GM21367 (cell line): ENCODE data around the gene NTM.

Experiments used
- ATAC-seq: cut with Tn5 transposase; IDR thresholded peaks from one replicate; pipeline ENCODE4 v1.9.1; 2021; ENCODE audit not compliant: unreplicated experiment

NTM gene

DNA sequence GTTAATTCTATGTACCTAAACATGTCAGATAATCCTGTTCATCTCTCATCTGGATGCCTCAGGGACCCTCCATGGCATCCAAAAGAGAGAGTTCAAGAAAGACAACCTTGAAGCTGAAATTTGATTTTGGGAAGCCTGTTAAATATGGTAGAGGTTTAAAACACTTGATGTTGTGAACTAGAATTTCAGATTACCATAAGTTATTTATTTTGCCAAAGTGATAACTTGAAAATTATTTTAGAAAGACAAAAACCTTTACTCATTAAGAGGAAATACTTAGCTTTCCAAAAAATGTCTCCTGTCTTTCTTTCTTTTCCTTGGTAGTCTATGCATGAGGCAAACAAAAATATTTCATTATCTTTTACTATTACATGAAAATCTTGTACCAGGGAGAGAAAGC is 714.0 kb downstream of the NTM start:
- no peak for ATAC-seq

DNA sequence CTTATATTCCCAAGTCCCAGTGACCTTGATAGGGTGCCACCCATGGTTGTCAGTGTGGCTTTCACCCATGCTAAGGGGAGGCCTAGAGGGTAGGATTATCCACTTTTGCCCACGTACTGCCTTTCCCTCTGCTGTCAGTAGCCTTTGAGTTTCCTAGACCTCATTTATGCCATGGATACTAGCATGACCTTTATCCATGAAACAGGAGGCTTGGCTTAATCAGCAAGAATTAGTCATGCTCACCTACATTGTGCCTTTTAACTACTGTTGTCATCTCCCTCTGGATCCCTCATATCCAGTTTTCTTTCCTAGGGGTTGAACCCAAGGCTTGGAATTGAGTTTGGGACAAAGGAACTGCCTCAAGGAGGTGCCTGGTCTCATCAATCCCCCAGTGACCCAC is 716.7 kb downstream of the NTM start:
- ATAC-seq, result no peak

DNA sequence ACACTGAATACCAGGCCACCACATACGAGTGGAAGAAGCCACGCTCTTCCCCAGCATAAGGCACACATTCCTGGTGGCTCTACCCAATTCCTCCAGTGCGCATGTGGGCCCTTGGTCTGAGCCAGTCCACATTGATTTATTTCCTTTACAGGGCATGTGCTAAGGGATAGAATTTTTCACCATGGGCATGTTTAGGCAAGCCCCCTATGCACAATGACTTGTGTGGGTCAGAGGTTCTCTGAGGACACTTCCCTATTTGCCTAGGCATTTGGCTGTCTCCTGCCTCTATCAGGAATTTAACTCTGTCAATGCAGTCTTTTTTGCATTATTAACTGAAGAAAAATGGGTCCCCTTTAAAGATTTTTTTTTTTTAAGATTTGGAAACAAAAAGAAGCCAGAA is 718.1 kb downstream of the NTM start:
- ATAC-seq, result no peak

DNA sequence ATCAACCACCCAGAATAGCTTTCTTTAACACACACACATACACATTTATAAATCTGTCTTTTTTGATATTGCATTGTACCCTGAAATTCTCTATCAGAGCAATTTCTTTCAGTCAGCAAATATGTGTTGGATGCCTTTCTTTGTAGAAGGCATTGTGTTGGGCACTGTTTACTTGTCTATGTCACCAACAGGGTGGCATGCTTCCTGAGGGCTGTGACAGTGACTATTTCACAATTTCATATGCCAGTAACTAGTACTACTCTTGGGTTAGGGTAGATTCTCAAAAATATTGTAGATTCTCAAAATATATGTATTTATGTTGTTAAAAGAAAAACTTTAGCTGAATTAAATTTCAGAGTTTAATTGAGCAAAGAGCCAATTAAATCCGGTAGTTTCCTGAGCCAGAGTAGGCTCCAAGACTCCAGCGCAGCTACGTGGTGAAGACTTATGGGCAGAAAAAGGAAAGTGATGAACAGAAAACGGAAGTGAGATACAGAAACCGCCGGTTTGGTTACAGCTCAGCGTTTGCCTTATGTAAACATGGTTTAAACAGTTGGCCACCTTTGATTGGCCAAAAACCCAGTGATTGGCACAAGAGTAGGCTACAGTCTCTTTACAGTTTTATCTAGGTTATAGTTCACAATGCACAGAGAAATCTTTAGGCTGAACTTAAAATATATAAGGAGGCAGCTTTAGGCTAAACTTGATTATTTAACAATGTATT is 723.3 kb downstream of the NTM start:
- ATAC-seq, result no peak

DNA sequence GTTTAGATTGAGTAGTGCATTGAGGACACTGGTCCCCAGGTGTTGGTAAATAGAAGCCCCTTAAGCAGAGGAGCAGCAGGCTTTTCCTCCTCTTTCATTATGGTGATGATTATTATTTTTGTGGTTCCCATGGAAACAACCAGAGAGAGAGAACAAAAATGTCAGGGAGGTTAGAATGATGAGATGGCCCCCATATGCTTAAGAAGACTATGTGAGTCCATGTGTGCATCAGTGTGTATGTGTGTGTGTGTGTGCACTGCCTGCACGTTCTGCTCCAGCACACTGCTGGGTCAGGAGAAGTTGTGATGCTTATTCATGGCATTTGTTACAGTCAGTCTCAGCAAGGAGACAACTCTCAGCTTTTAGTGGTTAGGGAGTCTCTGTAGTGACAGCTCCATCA is 724.2 kb downstream of the NTM start:
- ATAC-seq, result no peak

DNA sequence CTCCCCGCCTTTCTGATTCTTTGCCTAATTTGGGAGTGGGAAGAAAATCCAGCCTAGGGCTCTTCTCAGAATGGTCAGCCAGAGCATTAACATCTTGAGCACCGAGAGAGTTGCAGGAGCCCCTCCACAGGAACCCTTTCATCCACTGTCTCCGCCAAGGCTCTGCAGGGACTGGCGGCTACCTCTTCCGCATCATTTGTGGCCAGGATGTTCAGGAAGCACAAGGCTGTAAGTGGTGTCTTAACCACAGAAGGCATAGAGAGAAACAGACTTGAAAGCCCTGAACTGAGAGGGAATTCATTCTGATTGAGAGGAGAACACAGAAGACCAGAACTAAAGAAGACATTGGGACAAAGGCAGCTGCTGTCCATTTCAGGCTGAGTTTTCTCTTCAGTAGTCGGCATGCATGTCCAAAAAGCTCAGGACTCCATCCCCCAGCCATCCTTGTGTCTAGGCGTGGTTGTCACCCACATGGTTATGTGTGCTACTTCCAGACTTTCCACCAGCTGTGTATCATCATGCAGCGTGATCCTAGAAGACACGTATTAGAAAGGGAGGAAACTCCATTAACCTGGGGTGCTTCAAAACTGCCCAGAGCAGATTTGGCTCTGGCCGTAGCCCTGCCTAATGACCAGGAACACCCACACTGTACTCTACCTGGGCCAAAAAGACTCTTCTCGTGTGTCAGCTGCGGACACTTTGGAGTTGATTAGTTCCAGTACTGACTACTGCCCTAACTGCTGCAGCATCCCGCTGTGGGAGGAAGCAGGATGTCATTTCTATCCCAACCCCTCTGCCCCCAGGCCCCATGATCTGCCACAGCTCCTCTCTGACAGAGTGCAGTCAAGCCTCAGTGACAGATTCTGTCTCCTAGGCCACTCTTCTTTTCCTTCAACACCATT is 725.1 kb downstream of the NTM start:
- ATAC-seq, result no peak

DNA sequence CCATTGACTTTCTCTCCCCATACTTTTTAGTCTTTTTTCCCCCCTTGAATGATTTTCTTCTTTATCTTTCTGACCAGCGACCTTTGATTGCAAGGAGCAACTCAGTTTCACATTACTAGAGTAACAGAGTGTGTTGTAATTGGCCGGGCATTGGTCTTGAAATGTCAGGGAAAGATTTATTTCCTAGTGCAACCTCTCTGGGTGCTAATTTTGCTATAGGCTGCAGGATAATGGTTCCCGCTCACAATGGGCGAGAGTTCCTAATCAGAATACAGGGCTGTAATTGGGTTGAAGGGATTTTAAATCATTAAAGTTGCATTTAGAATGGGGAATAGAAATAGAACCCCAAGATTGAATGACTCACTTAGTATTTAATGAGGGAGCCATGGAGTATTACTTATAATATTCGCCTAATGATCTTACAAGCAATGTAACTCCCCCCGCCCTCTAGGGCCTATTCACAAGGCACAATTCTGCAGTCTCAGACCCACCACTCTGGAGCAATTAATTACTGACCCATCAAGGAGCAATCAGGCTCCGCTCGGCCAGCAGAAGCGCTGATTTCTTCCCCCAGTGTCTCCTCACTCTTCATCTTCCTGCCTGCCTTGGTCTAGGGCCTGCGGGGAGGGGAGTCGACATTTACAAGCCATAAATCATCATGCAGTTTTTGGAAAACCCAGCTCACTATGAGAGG is 725.9 kb downstream of the NTM start:
- no peak for ATAC-seq

DNA sequence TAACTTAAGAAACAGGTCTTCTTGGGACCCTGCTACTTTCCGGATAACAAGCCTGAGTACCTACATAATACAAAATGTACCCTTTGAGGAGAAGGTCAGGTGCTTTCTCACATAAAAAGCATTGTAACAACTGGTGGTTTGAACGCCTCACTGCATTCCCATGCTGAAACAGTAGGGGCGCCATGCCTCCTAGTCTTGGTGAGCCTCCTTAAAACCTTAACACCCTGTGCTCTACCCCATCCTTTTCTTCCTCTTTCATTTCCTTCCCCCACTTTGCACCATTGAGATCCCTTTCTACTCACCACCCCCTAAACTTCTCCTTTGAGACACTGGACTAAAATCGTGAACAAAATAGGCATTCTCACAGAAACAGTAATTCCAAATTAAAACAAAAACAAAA is 729.3 kb downstream of the NTM start:
- peak; percentile 60 for ATAC-seq

DNA sequence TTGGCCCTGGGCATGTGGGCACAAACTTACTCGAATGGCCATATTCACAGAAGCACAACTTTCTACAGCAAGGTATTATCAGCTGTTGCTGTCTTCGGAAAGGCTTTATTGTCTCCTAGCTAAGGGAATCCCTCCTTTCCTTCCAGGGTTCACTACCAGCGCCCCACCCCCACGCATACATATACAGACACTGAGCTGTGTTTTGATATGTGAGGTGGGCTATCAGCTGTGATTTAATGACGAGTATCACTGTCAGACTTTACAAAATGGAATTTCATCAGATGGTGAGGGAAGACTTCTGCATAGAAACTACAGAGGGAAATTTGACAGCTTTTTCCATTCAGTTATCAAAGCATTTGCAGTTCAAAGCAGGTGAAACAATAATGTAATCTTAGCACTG is 730.2 kb downstream of the NTM start:
- ATAC-seq, result no peak

DNA sequence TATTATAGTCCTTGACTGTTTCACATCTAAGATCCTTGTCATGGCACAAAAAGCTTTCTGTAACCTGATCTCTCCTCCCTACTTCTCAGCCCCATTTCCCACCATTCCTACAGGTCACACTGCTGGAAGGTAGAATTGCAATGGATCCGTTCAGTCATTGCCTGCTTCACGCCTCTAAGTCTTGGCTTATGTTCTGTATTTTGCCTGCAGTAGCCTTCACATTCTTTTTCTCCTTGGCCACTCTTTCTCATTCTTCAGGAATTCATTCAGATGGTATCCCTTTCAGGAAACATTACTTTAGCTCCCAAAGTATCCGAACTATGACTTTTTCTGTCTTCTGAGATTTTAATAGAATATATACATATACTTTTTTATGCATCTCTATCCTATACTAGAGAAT is 731.5 kb downstream of the NTM start:
- ATAC-seq, result no peak

DNA sequence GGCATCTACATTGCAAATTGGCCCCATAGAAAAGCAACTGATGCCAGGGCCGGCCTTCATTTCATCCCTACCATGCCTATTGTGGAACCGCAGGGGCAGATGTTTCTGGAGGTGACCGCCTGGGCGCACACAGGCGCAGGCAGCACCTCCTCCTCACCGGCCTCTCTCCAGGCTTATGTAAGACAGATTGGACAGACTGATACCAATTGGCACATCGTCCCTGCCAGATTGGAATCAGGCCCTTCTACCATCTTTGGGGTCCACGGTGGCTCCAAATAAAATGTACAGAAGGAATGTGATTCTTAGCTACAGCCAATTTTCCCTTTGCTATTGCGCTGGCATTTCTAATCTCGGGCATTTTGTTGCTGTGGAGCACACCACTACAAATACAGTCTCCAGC is 732.6 kb downstream of the NTM start:
- ATAC-seq, result no peak

DNA sequence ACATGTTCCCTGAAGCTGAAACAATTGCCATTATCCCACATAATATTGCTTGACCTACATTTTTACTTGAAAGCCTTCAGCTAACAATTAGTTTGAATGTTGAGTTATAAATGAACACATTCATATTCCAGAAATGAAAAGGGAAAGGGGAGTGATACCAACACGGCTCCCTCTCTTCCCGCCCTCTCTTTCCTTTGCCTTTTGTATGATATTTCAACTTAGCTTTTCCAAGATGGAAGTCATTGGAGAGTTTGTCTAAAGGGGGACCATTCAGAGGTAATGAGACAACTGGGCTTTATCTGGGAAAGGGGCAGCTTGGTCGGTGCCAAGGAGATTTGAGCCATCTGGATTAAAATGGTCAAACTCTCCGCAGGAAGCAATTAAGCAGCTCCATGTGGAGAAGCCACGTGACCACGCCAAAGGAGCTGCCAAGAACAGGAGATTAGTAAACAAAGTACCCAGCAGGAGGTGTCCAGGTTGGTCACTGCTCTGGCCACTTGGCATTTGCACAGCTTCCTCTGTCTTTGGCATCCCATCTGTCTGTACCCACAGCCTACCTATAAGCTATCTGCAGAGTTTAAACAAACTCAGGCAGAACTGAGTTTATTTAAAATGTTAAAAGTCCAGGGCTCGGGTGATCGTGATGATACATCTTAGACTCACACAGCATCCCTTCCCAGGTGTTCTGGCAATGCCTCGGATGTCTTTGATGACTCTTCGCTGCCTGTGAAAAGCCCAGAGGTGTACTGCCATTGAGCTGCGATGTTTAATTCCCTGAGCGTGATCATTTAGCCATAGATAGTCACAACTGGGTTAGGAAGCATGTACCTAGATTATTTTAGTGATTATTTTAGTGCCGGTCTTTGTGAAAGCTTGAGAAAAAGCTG is 735.9 kb downstream of the NTM start:
- no peak for ATAC-seq

DNA sequence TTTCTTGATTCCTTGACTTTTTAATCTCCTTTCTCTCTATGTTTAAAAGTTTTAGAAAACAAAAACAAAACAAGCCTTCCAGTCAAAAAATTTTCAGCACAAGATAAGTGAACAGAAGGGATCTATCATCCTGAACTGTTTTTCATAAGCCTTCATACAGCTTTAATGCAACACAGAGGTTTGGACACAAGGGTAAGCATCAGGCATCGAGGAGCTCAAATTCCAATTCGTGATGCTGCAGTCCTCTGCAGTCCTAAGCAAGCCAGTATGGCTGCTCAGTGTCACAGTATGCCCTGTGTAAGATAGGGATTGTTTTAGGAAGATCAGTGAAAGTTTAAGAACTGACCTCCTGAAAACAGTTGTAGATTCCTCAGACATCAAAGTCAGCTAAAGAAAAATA is 740.9 kb downstream of the NTM start:
- no peak for ATAC-seq

DNA sequence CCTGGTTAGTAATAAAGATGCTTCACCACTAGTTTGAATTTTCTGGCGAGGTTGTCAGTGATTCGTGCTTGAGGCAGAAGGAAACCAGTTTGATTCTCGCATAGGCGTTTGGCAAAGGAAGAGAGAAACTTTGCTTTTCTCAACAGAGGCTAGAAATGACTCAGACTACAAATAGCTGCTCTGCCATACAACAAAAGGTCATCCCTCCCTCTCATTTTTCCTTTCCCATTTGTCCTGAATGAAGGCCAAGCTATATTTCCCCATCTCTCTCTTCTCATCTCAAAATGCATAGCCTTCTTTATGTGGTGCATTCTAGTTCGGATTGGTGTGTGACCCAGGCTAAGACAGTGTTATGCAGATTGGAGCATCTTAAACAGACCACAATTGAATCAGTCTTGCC is 741.4 kb downstream of the NTM start:
- ATAC-seq, result no peak

DNA sequence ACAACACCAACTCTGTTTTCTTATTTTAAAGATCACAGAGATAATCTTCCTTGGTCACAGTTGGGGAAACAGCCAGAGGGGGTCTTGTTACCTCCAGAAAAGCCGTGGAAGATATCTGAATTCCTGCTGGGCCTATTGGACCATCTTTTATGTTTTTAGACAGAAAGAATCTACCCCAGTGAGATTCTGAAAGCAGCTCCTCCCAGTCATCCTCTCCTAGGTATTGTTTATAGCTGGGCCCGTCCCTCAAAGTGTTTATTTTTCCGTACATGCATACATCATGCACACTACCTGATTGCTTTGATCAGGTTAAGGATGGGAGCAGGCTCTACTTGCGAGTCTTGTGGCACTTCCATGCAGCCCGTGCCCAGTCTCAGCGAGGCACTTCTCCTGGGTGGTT is 742.4 kb downstream of the NTM start:
- no peak for ATAC-seq

DNA sequence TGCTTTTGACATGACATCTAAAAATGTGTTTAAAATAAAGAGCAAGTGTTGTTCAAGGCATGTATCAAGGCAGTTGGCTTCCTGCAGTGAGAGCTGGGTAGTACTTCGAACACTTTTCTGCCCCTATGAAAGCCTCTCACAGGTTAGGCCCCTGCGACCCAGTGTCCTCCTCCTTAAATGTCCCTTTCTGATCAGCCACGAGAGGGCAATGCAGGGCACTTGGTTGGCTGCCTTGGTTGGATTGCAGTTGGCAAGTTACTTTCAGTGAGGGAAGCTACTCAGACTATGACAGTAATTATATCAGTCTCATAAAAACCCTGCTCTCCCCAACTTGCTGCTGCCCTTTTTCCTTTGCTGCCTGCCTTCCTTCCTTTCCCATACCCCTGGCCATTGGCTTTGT is 743.8 kb downstream of the NTM start:
- no peak for ATAC-seq

DNA sequence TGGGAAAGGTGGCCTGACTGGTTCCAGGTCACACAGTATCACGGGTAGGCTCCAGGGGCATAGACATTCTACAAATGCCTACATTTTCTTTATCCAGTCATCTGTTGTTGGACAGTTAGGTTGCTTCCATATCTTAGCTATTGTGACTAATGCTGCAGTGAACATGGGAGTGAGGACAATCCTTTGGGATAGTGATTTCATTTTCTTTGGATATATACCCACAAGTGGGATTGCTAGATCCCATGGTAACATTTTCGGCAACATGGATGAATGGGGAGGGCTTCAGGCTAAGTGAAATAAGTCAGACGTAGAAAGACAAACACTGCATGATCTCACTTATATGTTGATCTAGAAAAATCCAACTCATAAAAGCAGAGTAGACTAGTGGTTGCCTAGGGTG is 744.3 kb downstream of the NTM start:
- ATAC-seq, result no peak

DNA sequence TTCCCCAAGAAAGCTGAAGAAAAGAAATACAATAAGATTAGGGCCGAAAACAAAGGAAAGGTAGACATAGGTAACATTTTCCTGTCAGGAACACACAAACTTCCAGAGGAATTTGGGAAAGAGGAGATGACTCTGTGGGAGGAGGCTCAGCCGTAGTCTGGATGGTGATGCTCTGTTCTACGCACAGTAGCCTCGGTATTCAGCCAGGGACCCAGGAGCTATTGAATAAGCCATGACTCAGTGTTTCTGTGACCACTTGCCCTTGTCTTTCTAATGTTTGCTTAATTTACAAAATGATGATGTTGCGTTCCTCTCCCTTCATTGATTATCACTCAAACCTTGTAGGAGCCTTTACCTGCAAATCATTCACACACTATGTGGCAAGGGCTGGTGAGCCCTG is 745.0 kb downstream of the NTM start:
- no peak for ATAC-seq

DNA sequence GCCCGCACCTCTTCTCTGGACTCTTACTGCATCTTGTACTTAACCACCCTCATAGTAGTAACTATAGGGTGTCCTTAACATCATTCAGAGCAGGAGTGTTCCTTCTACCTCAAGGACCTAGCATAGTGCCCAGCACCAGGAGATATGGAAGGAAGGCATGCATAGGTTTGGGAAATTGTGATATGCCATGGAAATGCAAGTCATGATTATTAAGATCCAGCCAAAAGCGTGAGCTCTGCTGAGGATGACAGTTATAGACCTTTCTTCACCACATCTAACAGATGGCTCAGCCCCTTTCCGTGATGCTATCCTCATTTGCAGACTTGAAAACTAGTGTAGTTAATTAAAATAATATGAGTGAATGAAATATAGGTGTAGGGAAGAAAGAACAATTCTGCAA is 746.1 kb downstream of the NTM start:
- ATAC-seq, result no peak

DNA sequence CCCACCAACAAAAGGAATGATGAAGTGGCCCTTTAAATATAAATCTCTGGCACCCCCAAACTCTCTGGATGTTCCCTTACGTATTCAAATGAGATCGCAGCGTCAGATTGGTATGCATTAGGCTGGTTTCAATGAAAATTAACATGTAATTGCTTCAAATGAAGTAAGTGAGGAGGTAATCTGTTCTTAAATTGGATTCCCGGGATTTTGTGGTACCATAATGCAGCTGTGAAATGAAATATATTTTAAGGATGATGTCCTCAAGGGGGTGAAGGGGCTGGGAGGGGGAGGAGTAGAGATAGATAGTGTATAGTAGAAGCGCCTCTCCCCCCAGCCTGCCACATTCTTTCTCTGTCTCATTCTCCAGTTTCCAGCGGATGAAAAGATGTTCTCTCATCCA is 748.2 kb downstream of the NTM start:
- ATAC-seq, result no peak

DNA sequence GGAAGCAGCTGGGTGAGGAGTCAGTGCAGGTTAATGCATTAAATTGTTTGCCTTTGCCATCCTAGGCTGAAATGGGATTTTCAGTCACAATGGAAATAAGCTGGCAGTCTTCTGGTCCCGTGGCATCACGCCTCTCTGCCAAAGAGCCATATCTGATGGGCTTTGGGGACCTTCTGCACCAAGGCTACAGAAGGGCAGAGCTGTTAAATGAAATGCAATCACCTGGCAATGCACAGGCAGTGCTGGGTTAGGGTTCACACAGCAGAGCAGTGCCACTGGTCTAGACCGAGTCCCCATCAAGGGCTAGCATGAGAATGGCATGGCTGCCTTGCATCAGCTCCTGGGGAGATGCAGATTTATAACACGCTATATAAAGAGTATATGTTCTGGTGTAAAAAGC is 749.2 kb downstream of the NTM start:
- ATAC-seq, result no peak
